OCI-LY1 (cell line): ENCODE results near the gene GUCY1B1.

ENCODE experiments used
- EZH2 ChIP-seq: fragments of 200-600 bp; sonication (generic), shearing (Covaris generic); IDR thresholded peaks from 2 replicates; pipeline ENCODE4 v1.8.0; 2017; ENCODE audit warnings: borderline replicate concordance, mixed run types, mild to moderate bottlenecking, antibody characterized with exemption, low read length, moderate library complexity, mixed read lengths
- TF ChIP-seq, protein P1 (sequence below): fragments of 200-600 bp; sonication (generic), shearing (Covaris generic); IDR thresholded peaks from 2 replicates; pipeline ENCODE4 v1.5.1; 2017; ENCODE audit warnings: mild to moderate bottlenecking, antibody characterized with exemption, low read length, moderate library complexity, mixed read lengths

DNA sequence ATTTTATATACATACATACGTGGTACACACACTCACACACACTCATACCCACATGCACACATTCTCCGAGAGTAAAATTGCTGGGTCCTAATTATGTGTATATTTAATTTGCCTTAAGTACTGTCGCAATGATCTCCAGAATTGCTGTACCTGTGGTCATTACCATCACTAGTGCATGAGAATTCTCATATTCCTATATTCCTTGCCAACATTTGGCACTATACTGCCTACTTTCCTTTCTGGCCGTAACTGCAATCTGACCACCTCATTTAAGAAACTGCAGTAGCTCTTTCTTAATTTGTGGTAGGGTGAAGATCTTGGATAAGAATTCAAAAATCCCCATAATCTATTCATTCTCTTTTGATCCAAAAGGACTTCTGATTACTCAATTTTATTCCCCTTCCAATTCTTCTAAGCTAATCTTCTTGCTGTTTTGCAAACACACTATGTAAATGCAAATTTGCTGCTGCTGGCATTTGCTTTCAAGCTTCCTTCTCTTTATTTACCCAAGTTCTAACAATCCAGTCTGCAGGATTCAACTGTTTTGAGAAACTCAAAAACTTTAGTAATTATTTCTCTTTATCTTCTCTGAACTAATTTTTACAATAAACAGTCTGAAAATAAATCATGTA is 62.2 kb downstream of the GUCY1B1 start:
- TF ChIP-seq EZH2: no peak
- TF ChIP-seq, protein P1, sequence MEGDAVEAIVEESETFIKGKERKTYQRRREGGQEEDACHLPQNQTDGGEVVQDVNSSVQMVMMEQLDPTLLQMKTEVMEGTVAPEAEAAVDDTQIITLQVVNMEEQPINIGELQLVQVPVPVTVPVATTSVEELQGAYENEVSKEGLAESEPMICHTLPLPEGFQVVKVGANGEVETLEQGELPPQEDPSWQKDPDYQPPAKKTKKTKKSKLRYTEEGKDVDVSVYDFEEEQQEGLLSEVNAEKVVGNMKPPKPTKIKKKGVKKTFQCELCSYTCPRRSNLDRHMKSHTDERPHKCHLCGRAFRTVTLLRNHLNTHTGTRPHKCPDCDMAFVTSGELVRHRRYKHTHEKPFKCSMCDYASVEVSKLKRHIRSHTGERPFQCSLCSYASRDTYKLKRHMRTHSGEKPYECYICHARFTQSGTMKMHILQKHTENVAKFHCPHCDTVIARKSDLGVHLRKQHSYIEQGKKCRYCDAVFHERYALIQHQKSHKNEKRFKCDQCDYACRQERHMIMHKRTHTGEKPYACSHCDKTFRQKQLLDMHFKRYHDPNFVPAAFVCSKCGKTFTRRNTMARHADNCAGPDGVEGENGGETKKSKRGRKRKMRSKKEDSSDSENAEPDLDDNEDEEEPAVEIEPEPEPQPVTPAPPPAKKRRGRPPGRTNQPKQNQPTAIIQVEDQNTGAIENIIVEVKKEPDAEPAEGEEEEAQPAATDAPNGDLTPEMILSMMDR: no peak
